ENCODE data around the gene HARBI1. TPM values are rescaled to one million over a fixed set of nuclear protein-coding genes. Genes with fewer than 3 reads are reported as not detected.

HARBI1 gene
- total and polyA plus RNA-seq, 2 donors (not counting 3 experiments of a cell fraction or from before 2014, with no cell fraction given) = 2.7 to 4.7 TPM

- no peaks in the 10 kb centered on the region for H3K9me3 ChIP-seq (replicated peaks; ENCODE audit: control insufficient read depth, insufficient read depth, low read length)
- dilution Hi-C loops (cut with MboI; ENCODE audit: extremely low pct_ligation_motif_present, low sequenced_read_pairs) = no loop called here
- H3K4me1 ChIP-seq (ENCODE audit: control insufficient read depth, extremely low read depth, insufficient read depth, low read length) = peaks cover 8% of the 10 kb centered on the region
- H4K20me1 ChIP-seq (replicated peaks; ENCODE audit: control insufficient read depth, extremely low read depth, insufficient read depth, low read length) = no peaks in the 10 kb centered on the region
- FAIRE-seq (no peak), DNase-seq (ENCODE audit: low read depth, low spot score) (no peak)
- H3K9ac ChIP-seq (replicated peaks; ENCODE audit: extremely low read depth, insufficient read depth, low read length) = no peak overlapping the region
- no peaks in the 10 kb centered on the region for H3K27me3 ChIP-seq (ENCODE audit: control insufficient read depth in 2 of 2, insufficient read depth in 2 of 2, low read length in 2 of 2)
- no peak overlapping the region for H3K27ac ChIP-seq (ENCODE audit: insufficient read depth, low read depth, low read length)
- no peaks in the 10 kb centered on the region for H3K9me1 ChIP-seq (replicated peaks; ENCODE audit: control insufficient read depth, extremely low read depth, insufficient read depth, low read length)
- H3K36me3 ChIP-seq (ENCODE audit: control insufficient read depth in 2 of 2, extremely low read depth in 1 of 2, insufficient read depth in 2 of 2, low read length in 2 of 2) = no peaks in the 10 kb centered on the region
- H3K79me2 ChIP-seq (ENCODE audit: control insufficient read depth, insufficient read depth, low read length) = no peaks in the 10 kb centered on the region
- H3K4me2 ChIP-seq (ENCODE audit: insufficient read depth, low read length) = no peak overlapping the region
- no peak overlapping the region for H2AFZ ChIP-seq (ENCODE audit: low read depth, low read length)
- no TSS peak for BruUV-seq (replicated peaks)
- no peak overlapping the region for H3K4me3 ChIP-seq (replicated peaks in 1 of 3; ENCODE audit: insufficient read depth in 1 of 3, low read depth in 1 of 3, low read length in 3 of 3)
- intact Hi-C loops (cut with micrococcal nuclease) = no loop called here
- POLR2A ChIA-PET = no interaction called here
- CTCF ChIA-PET = interaction anchor here (0.6 to 2.0 kb wide), 5 partner anchors 11 to 83 kb away, joined by 3 to 7 read pairs (median 5); no protein-coding TSS in a partner anchor
- TF ChIP-seq POLR2A (IDR thresholded peaks at IDR 0.05; ENCODE audit: low read depth, low read length) (no peak), GATA2 (IDR thresholded peaks at IDR 0.05; ENCODE audit: insufficient read depth, insufficient read length, low read depth, low read length) (no peak), JUN (IDR thresholded peaks at IDR 0.05; ENCODE audit: borderline replicate concordance, insufficient read depth, insufficient read length, low read depth) (no peak), MYC (IDR thresholded peaks at IDR 0.05; ENCODE audit: low read depth, low read length) (no peak), CTCF (IDR thresholded peaks at IDR 0.05; ENCODE audit: extremely low read depth in 1 of 2, insufficient read depth in 1 of 2, low read depth in 1 of 2, low read length in 2 of 2) (no peak), POLR2AphosphoS5 (IDR thresholded peaks at IDR 0.05; ENCODE audit: insufficient read depth, low read depth, low read length) (no peak), EZH2 (IDR thresholded peaks at IDR 0.05; ENCODE audit: borderline replicate concordance, low read depth, low read length, severe bottlenecking) (no peak), FOS (IDR thresholded peaks at IDR 0.05; ENCODE audit: borderline replicate concordance, insufficient read depth, low read length) (no peak), MAX (IDR thresholded peaks at IDR 0.05; ENCODE audit: insufficient read depth, insufficient read length) (no peak)
Observed at GRCh38 chr11:46612326-46612725, 4.7 kb downstream of the HARBI1 start.
